Osteoblast (primary cell): ENCODE data around the gene CCDC9. TPM values are rescaled to one million over a fixed set of nuclear protein-coding genes. Genes with fewer than 3 reads are reported as not detected.

Source experiments
- DNase-seq: peaks from one replicate; pipeline ENCODE4 v3.0.0; 2011; ENCODE audit warnings: low spot score, mixed read lengths; ENCODE audit not compliant: insufficient read length; ENCODE audit errors: missing footprints
- H2AFZ ChIP-seq: 2 replicates; pipeline ENCODE4 v1.6.0; 2011; ENCODE audit warnings: mild to moderate bottlenecking, low read length
- H3K27ac ChIP-seq: 2 replicates; pipeline ENCODE4 v1.5.1; 2011; ENCODE audit warnings: mild to moderate bottlenecking, low read depth, low read length, moderate library complexity
- H3K27me3 ChIP-seq: 2 replicates; pipeline ENCODE4 v1.6.0; 2012; ENCODE audit warnings: mild to moderate bottlenecking, control low read depth, inconsistent platforms, low read length, moderate library complexity; ENCODE audit not compliant: insufficient read depth
- H3K36me3 ChIP-seq: 2 replicates; pipeline ENCODE4 v1.5.1; 2011; ENCODE audit warnings: mild to moderate bottlenecking, low read length, control low read depth, moderate library complexity; ENCODE audit not compliant: insufficient read depth
- H3K4me1 ChIP-seq: 2 replicates; pipeline ENCODE4 v1.5.1; 2011; ENCODE audit warnings: mild to moderate bottlenecking, low read length, control low read depth, moderate library complexity; ENCODE audit not compliant: insufficient read depth
- H3K4me2 ChIP-seq: 2 replicates; pipeline ENCODE4 v1.6.0; 2011; ENCODE audit warnings: mild to moderate bottlenecking, low read length; ENCODE audit not compliant: insufficient read depth
- H3K4me3 ChIP-seq: fragments of 200-600 bp; sonication (generic); 3 replicates; pipeline ENCODE4 v1.5.1; 2012; ENCODE audit warnings: mild to moderate bottlenecking, low read length, inconsistent platforms; ENCODE audit not compliant: insufficient read depth
- H3K79me2 ChIP-seq: 2 replicates; pipeline ENCODE4 v1.6.0; 2012; ENCODE audit warnings: mild to moderate bottlenecking, low read length, control low read depth, inconsistent platforms; ENCODE audit not compliant: insufficient read depth
- H3K9me3 ChIP-seq: 2 replicates; pipeline ENCODE4 v1.5.1; 2011; ENCODE audit warnings: low read depth, low read length, control low read depth
- H4K20me1 ChIP-seq: 2 replicates; pipeline ENCODE4 v1.6.0; 2012; ENCODE audit warnings: mild to moderate bottlenecking, low read length, control low read depth; ENCODE audit not compliant: insufficient read depth
- total RNA-seq: library from RNA; depleted of rRNA; stranded (reverse); fragments of >200 nt; gene quantifications from 2 replicates; pipeline ENCODE4 v1.2.3, GENCODE V29; 2012
- TF ChIP-seq, protein P1 (sequence below): IDR thresholded peaks from 2 replicates; pipeline ENCODE4 v1.5.1; 2011; ENCODE audit warnings: mild to moderate bottlenecking, low read depth, low read length, moderate library complexity; ENCODE audit errors: extremely low read depth

CCDC9 gene
- total RNA-seq, 1 donor = 7.6 TPM

DNA sequence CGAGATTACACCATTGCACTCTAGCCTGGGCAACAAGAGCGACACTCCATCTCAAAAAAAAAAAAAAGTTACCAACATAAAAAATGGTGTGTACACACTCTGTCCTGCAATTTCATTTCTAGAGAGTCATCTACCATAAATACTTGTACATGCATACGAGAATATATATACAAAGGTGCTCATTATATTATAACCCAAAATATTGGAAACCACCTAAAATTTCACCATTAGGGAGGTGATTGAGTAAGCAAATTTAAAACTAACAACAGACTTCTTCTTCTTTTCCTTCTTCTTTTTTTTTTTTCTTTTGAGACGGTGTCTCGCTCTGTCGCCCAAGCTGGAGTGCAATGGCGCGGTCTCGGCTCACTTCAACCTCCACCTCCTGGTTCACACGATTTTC lies 45.9 kb downstream of the CCDC9 start:
- Histone ChIP-seq H3K4me2 (no peak overlapping the region), H3K36me3 (no peaks in the 10 kb centered on the region), H3K4me1 (peaks cover 3% of the 10 kb centered on the region), H2AFZ (no peak overlapping the region), H3K79me2 (no peaks in the 10 kb centered on the region), H4K20me1 (no peaks in the 10 kb centered on the region), H3K27me3 (no peaks in the 10 kb centered on the region), H3K27ac (no peak overlapping the region), H3K9me3 (no peaks in the 10 kb centered on the region), H3K4me3 (no peak overlapping the region)
- TF ChIP-seq, protein P1, sequence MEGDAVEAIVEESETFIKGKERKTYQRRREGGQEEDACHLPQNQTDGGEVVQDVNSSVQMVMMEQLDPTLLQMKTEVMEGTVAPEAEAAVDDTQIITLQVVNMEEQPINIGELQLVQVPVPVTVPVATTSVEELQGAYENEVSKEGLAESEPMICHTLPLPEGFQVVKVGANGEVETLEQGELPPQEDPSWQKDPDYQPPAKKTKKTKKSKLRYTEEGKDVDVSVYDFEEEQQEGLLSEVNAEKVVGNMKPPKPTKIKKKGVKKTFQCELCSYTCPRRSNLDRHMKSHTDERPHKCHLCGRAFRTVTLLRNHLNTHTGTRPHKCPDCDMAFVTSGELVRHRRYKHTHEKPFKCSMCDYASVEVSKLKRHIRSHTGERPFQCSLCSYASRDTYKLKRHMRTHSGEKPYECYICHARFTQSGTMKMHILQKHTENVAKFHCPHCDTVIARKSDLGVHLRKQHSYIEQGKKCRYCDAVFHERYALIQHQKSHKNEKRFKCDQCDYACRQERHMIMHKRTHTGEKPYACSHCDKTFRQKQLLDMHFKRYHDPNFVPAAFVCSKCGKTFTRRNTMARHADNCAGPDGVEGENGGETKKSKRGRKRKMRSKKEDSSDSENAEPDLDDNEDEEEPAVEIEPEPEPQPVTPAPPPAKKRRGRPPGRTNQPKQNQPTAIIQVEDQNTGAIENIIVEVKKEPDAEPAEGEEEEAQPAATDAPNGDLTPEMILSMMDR = no peak
- no peak for DNase-seq

DNA sequence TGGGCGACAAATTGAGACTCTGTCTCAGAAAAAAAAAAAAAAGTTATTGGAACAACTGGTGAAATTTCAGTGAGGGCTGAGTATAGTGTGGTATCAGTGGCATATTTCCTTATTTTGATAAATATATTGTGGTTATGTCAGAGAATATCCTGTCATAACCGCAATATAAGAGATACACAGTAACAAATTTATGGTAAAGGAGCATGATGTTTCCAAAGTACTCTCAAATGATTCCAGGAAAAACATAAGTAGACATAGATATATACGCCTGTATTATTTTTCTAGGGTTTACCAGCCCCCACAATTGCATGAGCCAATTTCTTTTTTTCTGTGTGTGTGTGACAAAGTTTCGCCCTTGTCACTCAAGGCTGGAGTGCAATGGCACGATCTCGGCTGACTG lies 47.6 kb downstream of the CCDC9 start:
- Histone ChIP-seq H3K36me3 (no peaks in the 10 kb centered on the region), H3K27me3 (no peaks in the 10 kb centered on the region), H4K20me1 (no peaks in the 10 kb centered on the region), H3K9me3 (no peaks in the 10 kb centered on the region), H3K27ac (no peak overlapping the region), H3K4me2 (no peak overlapping the region), H3K4me1 (peaks cover 5% of the 10 kb centered on the region), H3K4me3 (no peak overlapping the region), H3K79me2 (no peaks in the 10 kb centered on the region), H2AFZ (no peak overlapping the region)
- TF ChIP-seq, protein P1 = no peak
- DNase-seq = no peak

DNA sequence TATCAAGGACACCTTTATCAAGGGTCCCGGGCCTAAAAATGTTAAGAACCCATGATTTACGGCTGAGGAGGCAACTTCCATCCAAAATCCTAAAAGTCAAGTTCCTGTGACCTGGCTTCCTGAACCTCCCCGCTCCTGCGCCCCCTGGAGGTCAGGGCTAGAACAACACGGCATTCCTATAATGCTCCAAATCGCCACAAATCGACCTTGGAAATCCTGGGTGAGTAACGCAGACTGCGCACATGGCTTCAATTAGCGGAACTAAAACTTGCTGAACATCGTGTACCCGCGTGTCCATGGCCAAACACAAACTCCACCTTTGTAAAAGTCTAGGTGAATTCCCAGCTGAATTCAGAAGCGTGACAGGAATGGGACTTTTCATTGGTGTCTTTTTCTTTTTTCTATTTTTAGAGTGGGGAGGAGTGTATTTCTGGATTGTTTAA lies 49.0 kb downstream of the CCDC9 start:
- Histone ChIP-seq H3K4me2 (peak overlapping the region; percentile 77), H3K27ac (no peak overlapping the region), H3K4me1 (peaks cover 13% of the 10 kb centered on the region), H3K27me3 (no peaks in the 10 kb centered on the region), H4K20me1 (no peaks in the 10 kb centered on the region), H3K9me3 (no peaks in the 10 kb centered on the region), H3K79me2 (no peaks in the 10 kb centered on the region), H2AFZ (peak overlapping the region; percentile 38), H3K4me3 (peak overlapping the region; percentile 41), H3K36me3 (no peaks in the 10 kb centered on the region)
- peak; percentile 88 for DNase-seq
- TF ChIP-seq, protein P1 = peak; percentile 99

DNA sequence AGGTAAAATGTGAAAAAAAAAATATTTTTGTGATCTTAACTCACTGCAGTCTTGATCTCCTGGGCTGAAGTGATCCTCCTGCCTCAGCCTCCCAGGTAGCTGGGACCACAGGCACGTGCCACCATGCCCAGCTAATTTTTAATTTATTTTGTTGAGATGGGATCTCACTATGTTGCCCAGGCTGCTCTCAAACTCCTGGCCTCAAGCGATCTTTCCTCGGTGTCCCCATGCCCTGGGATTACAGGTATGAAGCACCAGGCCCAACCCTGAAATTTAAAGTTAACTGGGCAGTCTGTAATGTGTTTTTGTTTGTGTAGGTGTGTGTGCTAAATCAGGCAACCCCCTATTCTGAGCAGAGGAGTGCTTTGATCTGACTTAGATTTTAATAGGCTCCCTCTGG lies 50.0 kb downstream of the CCDC9 start:
- Histone ChIP-seq H3K4me2 (no peak overlapping the region), H3K36me3 (no peaks in the 10 kb centered on the region)
- TF ChIP-seq, protein P1 = no peak

More for the DNA sequence above, 50.0 kb downstream of the CCDC9 start:
- no peak overlapping the region for H2AFZ ChIP-seq
- no peak for DNase-seq
- H3K27me3 ChIP-seq = no peaks in the 10 kb centered on the region
- no peak overlapping the region for H3K27ac ChIP-seq
- peaks cover 13% of the 10 kb centered on the region for H3K4me1 ChIP-seq
- no peak overlapping the region for H3K4me3 ChIP-seq
- H4K20me1 ChIP-seq = no peaks in the 10 kb centered on the region
- no peaks in the 10 kb centered on the region for H3K79me2 ChIP-seq
- no peaks in the 10 kb centered on the region for H3K9me3 ChIP-seq
